Pancreas (tissue), 10 donors: ENCODE measurements around the gene KLF3. TPM values are rescaled to one million over a fixed set of nuclear protein-coding genes. Genes with fewer than 3 reads are reported as not detected.

Experiments used
- ATAC-seq, 4 donors: fragments of 200-7000 bp; cut with Tn5 transposase; one replicate each; pipeline versions ENCODE4 v1.8.0 to v1.9.1; 2020; ENCODE audit warnings: mild to moderate bottlenecking in 4 of 4, moderate library complexity in 4 of 4
- DNase-seq, 6 donors: peaks; one replicate each; pipeline ENCODE4 v3.0.0-alpha.2; 2020
- FAIRE-seq: peaks from 2 replicates; lab custom pipeline; 2012; peaks lifted over from hg19 to GRCh38; lab: Jason Lieb, UNC
- H3K27ac ChIP-seq, 4 donors: fragments of 200-600 bp; sonication (generic); 1 replicate in 3 of 4; 2 replicates in 1 of 4; pipeline versions ENCODE4 v1.5.0 to v1.8.0; 2020
- H3K27me3 ChIP-seq, 4 donors: fragments of 200-600 bp; one replicate each; pipeline ENCODE4 v1.8.0; 2021
- H3K36me3 ChIP-seq, 3 donors: fragments of 200-600 bp; sonication (generic) in 1 of 3; one replicate each; pipeline versions ENCODE4 v1.5.0 to v1.8.0; 2020 to 2021
- H3K4me1 ChIP-seq, 3 donors: fragments of 200-600 bp; one replicate each; pipeline ENCODE4 v1.8.0; 2021
- H3K4me3 ChIP-seq, 4 donors: fragments of 200-600 bp; sonication (generic) in 2 of 4; one replicate each; pipeline versions ENCODE4 v1.5.0 to v1.8.0; 2020 to 2021
- H3K9me3 ChIP-seq, 4 donors: fragments of 200-600 bp; one replicate each; pipeline ENCODE4 v1.8.0; 2021
- CTCF ChIP-seq, 4 donors: fragments of 200-600 bp; sonication (generic) in 3 of 4; IDR thresholded peaks; one replicate each; pipeline versions ENCODE4 v1.5.0 to v1.8.0; 2021; ENCODE audit warnings: antibody characterized with exemption in 4 of 4
- WGBS, 2 donors: extraction: QIAGEN DNeasy Blood & Tissue Kit; methylation state at CpG; one replicate each; pipeline ENCODE4 v1.1.7; 2013; 5-methylcytosine and 5-hydroxymethylcytosine counted together
- intact Hi-C, 3 donors: fragments of 100-400 bp; cut with DNase I; formaldehyde crosslinking; loops; one replicate each; pipeline versions ENCODE4 v1.11.1 to v1.14.2; 2022
- polyA plus RNA-seq, 2 donors: library from polyadenylated mRNA; stranded (reverse); fragments of 200-250 nt; gene quantifications; one replicate each; pipeline ENCODE4 v1.2.3, GENCODE V29; 2013
- total RNA-seq, 6 donors: library from RNA; stranded (reverse); fragmentation: NEBNext Ultra II Directional in 4 of 6; extraction: Animal tissue kit (Norgen Biotek cat#: 25700) in 4 of 6; gene quantifications; one replicate each; pipeline versions ENCODE4 v1.2.1 to v1.2.4, GENCODE V29; 2021 to 2023
- donor health status: healthy with polysubstance abuse.
- donor health status: DM: no; HTN: no; CAD: no; lungs with moderate emphysema.
- donor health status: DM: no; HTN: no; CAD: no.
- donor health status: control.
- donor health status: control.
- donor health status: Bipolar disorder and iron deficiency.
- donor health status: DM: yes; HTN: yes; CAD: no.
- donor health status: DM: no; HTN: no; CAD: no.
- donor health status: DM: no; HTN: no; CAD: no.
- donor health status: DM: yes; HTN: yes; CAD: no.

Gene KLF3
- total and polyA plus RNA-seq, 8 donors = 8.7 to 33.4 (median 25.0) TPM

- H3K9me3 ChIP-seq = no peaks in the 10 kb centered on the region
- H3K36me3 ChIP-seq = no peaks in the 10 kb centered on the region
- H3K4me3 ChIP-seq = no peak overlapping the region
- intact Hi-C loops = loop anchor here in 1 of 3 donors (10.0 kb wide), 1 partner anchor 277 kb away; no protein-coding TSS in a partner anchor
- no peak overlapping the region for H3K27ac ChIP-seq
- no peaks in the 10 kb centered on the region for H3K27me3 ChIP-seq
- no peak for TF ChIP-seq CTCF (IDR thresholded peaks at IDR 0.05)
- no peak for DNase-seq
- 94 to 97% methylated on average over 3 of the region's 3 CpGs for WGBS, 2 donors
- ATAC-seq = no peak
- no peak for FAIRE-seq
- peaks cover 0 to 9% (median 6%) of the 10 kb centered on the region in 3 donors for H3K4me1 ChIP-seq
Measured at GRCh38 chr4:38661371-38661770, 2.6 kb upstream of the KLF3 start.

- DNase-seq (no peak), ATAC-seq (no peak), FAIRE-seq (no peak)
- H3K36me3 ChIP-seq = no peaks in the 10 kb centered on the region
- H3K9me3 ChIP-seq = no peaks in the 10 kb centered on the region
- no peaks in the 10 kb centered on the region for H3K27me3 ChIP-seq
- H3K27ac ChIP-seq = peak overlapping the region; percentile 97 to 99 (median 98)
- TF ChIP-seq CTCF (IDR thresholded peaks at IDR 0.05) = no peak
- 42 to 46% methylated on average over 26 of the region's 26 CpGs for WGBS, 2 donors
- intact Hi-C loops = loop anchor here in 1 of 3 donors (10.0 kb wide), 1 partner anchor 278 kb away; no protein-coding TSS in a partner anchor
- peaks cover 0 to 9% (median 9%) of the 10 kb centered on the region in 3 donors for H3K4me1 ChIP-seq
- H3K4me3 ChIP-seq = peak overlapping the region; percentile 19 to 74 (median 54)
Measured at GRCh38 chr4:38662522-38663089, 1.4 kb upstream of the KLF3 start.

GRCh38 chr4:38663090-38663800 is 754 bp upstream of the KLF3 start:
- Histone ChIP-seq H3K4me1 (peaks cover under 1 to 15% (median 14%) of the 10 kb centered on the region in 3 donors), H3K36me3 (no peaks in the 10 kb centered on the region), H3K27me3 (no peaks in the 10 kb centered on the region), H3K27ac (peak overlapping the region; percentile 97 to 99 (median 98)), H3K4me3 (peak overlapping the region; percentile 19 to 74 (median 54)), H3K9me3 (no peaks in the 10 kb centered on the region)
- intact Hi-C loops = loop anchor here in 1 of 3 donors (10.0 kb wide), 1 partner anchor 278 kb away; no protein-coding TSS in a partner anchor
- DNase-seq = peak in 3 of 6 donors; percentile 58 to 95 (median 93)
- 0 to 1% methylated on average over 30 to 85 of the region's 85 CpGs for WGBS, 2 donors
- TF ChIP-seq CTCF (IDR thresholded peaks at IDR 0.05) = no peak
- no peak for FAIRE-seq
- ATAC-seq = no peak

GRCh38 chr4:38664706-38665401 is 855 bp downstream of the KLF3 start:
- peak; percentile 66 to 88 (median 76) for DNase-seq
- H3K9me3 ChIP-seq = no peaks in the 10 kb centered on the region
- H3K27me3 ChIP-seq = no peaks in the 10 kb centered on the region
- intact Hi-C loops = loop anchor here in 1 of 3 donors (10.0 kb wide), 1 partner anchor 280 kb away; no protein-coding TSS in a partner anchor
- no peak for FAIRE-seq
- H3K36me3 ChIP-seq = no peaks in the 10 kb centered on the region
- TF ChIP-seq CTCF (IDR thresholded peaks at IDR 0.05) = no peak
- H3K4me3 ChIP-seq = peak overlapping the region; percentile 74 to 98 (median 87)
- H3K27ac ChIP-seq = peak overlapping the region; percentile 93 to 99 (median 98)
- ATAC-seq = peak; percentile 24 to 34 (median 32)
- 0 to 1% methylated on average over 19 to 53 of the region's 53 CpGs for WGBS, 2 donors
- peaks cover 9 to 32% (median 28%) of the 10 kb centered on the region in 3 donors for H3K4me1 ChIP-seq
